ENCODE measurements around the gene LFNG.

DNA sequence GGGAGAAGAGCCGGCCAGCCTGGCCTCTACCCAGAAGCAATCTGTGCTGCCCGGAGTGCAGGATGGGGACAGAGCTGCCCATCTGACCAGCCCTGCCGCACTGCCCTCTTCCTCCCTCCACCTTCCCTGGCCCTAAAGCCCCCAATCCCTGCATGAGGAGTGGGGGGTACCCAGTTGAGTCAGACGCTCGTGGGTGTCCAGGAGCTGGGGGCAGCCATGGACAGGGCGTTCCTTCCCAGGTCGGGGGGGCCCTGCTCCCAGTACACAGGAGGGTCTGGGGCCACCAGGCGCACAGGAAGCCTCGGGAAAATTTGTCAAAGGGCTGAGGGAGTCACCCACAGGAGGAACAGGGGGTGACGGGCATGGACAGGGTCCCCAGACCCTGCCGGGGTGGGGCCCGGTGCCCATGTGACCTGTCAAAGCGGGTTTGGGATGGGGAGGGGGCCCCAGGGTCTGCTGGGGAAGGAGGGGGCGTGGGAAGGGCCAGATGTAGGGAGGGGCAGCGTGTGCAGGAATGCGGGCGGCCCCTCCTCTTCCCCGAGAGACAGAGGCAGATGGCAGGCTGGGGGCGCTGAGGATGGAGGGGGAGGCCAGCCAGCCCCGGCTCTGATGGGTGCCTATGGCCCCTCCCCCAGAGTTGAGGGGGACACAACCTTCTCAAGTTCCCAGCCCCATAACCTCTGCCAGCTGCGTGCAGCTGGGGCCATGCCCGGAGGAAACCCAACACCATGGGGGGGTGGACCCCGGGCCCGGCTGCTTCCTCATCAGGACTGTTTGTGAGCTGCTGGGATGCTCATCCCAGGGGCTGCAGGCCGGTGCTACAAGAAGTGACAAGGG is 21.9 kb upstream of the LFNG start:
- TF ChIP-seq POLR2A (IDR thresholded peaks at IDR 0.05; ENCODE audit: low read length) (no peak), MAFK (IDR thresholded peaks at IDR 0.05; ENCODE audit: partially characterized antibody) (no peak), CHD4 (IDR thresholded peaks at IDR 0.05; ENCODE audit: borderline replicate concordance) (no peak), POLR2AphosphoS2 (conservative IDR thresholded peaks at IDR 0.05; ENCODE audit: low read length) (no peak)
- TF ChIP-seq, protein P1, sequence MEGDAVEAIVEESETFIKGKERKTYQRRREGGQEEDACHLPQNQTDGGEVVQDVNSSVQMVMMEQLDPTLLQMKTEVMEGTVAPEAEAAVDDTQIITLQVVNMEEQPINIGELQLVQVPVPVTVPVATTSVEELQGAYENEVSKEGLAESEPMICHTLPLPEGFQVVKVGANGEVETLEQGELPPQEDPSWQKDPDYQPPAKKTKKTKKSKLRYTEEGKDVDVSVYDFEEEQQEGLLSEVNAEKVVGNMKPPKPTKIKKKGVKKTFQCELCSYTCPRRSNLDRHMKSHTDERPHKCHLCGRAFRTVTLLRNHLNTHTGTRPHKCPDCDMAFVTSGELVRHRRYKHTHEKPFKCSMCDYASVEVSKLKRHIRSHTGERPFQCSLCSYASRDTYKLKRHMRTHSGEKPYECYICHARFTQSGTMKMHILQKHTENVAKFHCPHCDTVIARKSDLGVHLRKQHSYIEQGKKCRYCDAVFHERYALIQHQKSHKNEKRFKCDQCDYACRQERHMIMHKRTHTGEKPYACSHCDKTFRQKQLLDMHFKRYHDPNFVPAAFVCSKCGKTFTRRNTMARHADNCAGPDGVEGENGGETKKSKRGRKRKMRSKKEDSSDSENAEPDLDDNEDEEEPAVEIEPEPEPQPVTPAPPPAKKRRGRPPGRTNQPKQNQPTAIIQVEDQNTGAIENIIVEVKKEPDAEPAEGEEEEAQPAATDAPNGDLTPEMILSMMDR (IDR thresholded peaks at IDR 0.05): no peak
- TF ChIP-seq, protein P2, sequence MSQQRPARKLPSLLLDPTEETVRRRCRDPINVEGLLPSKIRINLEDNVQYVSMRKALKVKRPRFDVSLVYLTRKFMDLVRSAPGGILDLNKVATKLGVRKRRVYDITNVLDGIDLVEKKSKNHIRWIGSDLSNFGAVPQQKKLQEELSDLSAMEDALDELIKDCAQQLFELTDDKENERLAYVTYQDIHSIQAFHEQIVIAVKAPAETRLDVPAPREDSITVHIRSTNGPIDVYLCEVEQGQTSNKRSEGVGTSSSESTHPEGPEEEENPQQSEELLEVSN (IDR thresholded peaks at IDR 0.05; ENCODE audit: borderline replicate concordance, low read depth): no peak
